Vagina (tissue), 2 donors: ENCODE results near the gene OSBPL10.

Source experiments
- CTCF ChIP-seq, 3 experiments: fragments of 450-650 bp in 2 of 3; fragments of 200-600 bp in 1 of 3; sonication (generic) in 1 of 3; IDR thresholded peaks; one replicate each; pipeline ENCODE4 v1.5.1; 2017 to 2019; ENCODE audit warnings: antibody characterized with exemption in 3 of 3, mild to moderate bottlenecking in 2 of 3, moderate library complexity in 2 of 3
- POLR2A ChIP-seq, 2 donors: fragments of 450-650 bp; IDR thresholded peaks; one replicate each; pipeline ENCODE4 v1.6.1; 2017; ENCODE audit warnings: antibody characterized with exemption in 2 of 2, mild to moderate bottlenecking in 2 of 2, moderate library complexity in 2 of 2

- TF ChIP-seq CTCF (IDR thresholded peaks at IDR 0.05) (no peak), POLR2A (IDR thresholded peaks at IDR 0.05) (no peak)
Observed at GRCh38 chr3:31946484-31947081, 34.5 kb downstream of the OSBPL10 start.
